GM19452 (cell line): ENCODE measurements around the gene CHAC1.
"Not testable (repeated sequence)": the region's sequence is repeated elsewhere in the genome, so short reads cannot be mapped to it uniquely, and the experiment has no call there.

Experiments used
- ATAC-seq: cut with Tn5 transposase; IDR thresholded peaks from one replicate; pipeline ENCODE4 v1.9.1; 2021; ENCODE audit not compliant: unreplicated experiment

CHAC1 gene

GRCh38 chr15:40955930-40956540, 2.8 kb downstream of the CHAC1 start:
- ATAC-seq: no peak

- ATAC-seq: no peak
Measured at GRCh38 chr15:40956541-40956982, 3.3 kb downstream of the CHAC1 start.

- no peak for ATAC-seq
Measured at GRCh38 chr15:40957041-40957555, 3.8 kb downstream of the CHAC1 start.

GRCh38 chr15:40957581-40958051, 4.3 kb downstream of the CHAC1 start:
- no peak for ATAC-seq

GRCh38 chr15:40958146-40958545, 4.9 kb downstream of the CHAC1 start:
- no peak for ATAC-seq

GRCh38 chr15:40958723-40959122, 5.5 kb downstream of the CHAC1 start:
- no peak for ATAC-seq

GRCh38 chr15:40959331-40960141, 6.3 kb downstream of the CHAC1 start:
- no peak for ATAC-seq

- ATAC-seq: no peak
Measured at GRCh38 chr15:40960151-40960885, 7.0 kb downstream of the CHAC1 start.

- ATAC-seq: no peak
Measured at GRCh38 chr15:40960925-40961324, 7.7 kb downstream of the CHAC1 start.

- not testable (repeated sequence) for ATAC-seq
Measured at GRCh38 chr15:40961740-40962139, 8.5 kb downstream of the CHAC1 start.

- not testable (repeated sequence) for ATAC-seq
Measured at GRCh38 chr15:40962317-40962716, 9.0 kb downstream of the CHAC1 start.

- ATAC-seq: no peak
Measured at GRCh38 chr15:40963201-40963600, 9.9 kb downstream of the CHAC1 start.

GRCh38 chr15:40964006-40964405, 10.7 kb downstream of the CHAC1 start:
- ATAC-seq: no peak

GRCh38 chr15:40964634-40965033, 11.4 kb downstream of the CHAC1 start:
- no peak for ATAC-seq

GRCh38 chr15:40968290-40969085, 15.2 kb downstream of the CHAC1 start:
- ATAC-seq: no peak

GRCh38 chr15:40969363-40969762, 16.1 kb downstream of the CHAC1 start:
- ATAC-seq: no peak

- ATAC-seq: no peak
Measured at GRCh38 chr15:40974879-40975278, 21.6 kb downstream of the CHAC1 start.

- ATAC-seq: no peak
Measured at GRCh38 chr15:40976819-40977218, 23.5 kb downstream of the CHAC1 start.

- ATAC-seq: no peak
Measured at GRCh38 chr15:40978141-40978540, 24.9 kb downstream of the CHAC1 start.

- no peak for ATAC-seq
Measured at GRCh38 chr15:40978562-40978961, 25.3 kb downstream of the CHAC1 start.

- no peak for ATAC-seq
Measured at GRCh38 chr15:40981186-40981585, 27.9 kb downstream of the CHAC1 start.
